Subcutaneous abdominal adipose tissue (tissue), 5 donors: ENCODE measurements around the gene SLCO2B1.

Experiments used
- H3K27ac ChIP-seq: one replicate; pipeline ENCODE4 v1.7.0; 2013; ENCODE audit warnings: low read depth, mild to moderate bottlenecking, inconsistent platforms, low read length, moderate library complexity
- H3K27me3 ChIP-seq, 5 donors: one replicate each; pipeline ENCODE4 v1.7.0; 2013; ENCODE audit warnings: low read length in 5 of 5, inconsistent platforms in 1 of 5; ENCODE audit not compliant: control insufficient read depth in 5 of 5, insufficient read depth in 4 of 5
- H3K36me3 ChIP-seq, 5 donors: one replicate each; pipeline ENCODE4 v1.7.0; 2013; ENCODE audit warnings: low read length in 5 of 5; ENCODE audit not compliant: control insufficient read depth in 5 of 5, insufficient read depth in 5 of 5
- H3K4me1 ChIP-seq, 5 donors: one replicate each; pipeline ENCODE4 v1.7.0; 2013; ENCODE audit warnings: low read length in 5 of 5, mild to moderate bottlenecking in 3 of 5, moderate library complexity in 1 of 5; ENCODE audit not compliant: control insufficient read depth in 5 of 5, insufficient read depth in 5 of 5
- H3K4me3 ChIP-seq, 5 donors: one replicate each; pipeline ENCODE4 v1.7.0; 2013; ENCODE audit warnings: low read length in 5 of 5, low read depth in 1 of 5
- H3K9ac ChIP-seq, 5 donors: one replicate each; pipeline ENCODE4 v1.7.0; 2013; ENCODE audit warnings: low read length in 5 of 5, mild to moderate bottlenecking in 4 of 5, moderate library complexity in 3 of 5
- H3K9me3 ChIP-seq, 5 donors: one replicate each; pipeline ENCODE4 v1.7.0; 2013; ENCODE audit warnings: low read length in 5 of 5; ENCODE audit not compliant: control insufficient read depth in 5 of 5
- donor health status: healthy.
- donor health status: healthy.
- donor health status: healthy.
- donor health status: healthy.
- donor health status: healthy.

SLCO2B1 gene

GRCh38 chr11:75199412-75199955 is 48.6 kb downstream of the SLCO2B1 start:
- H3K27me3 ChIP-seq = peaks cover 0 to 2% (median 0%) of the 10 kb centered on the region in 5 donors
- H3K9ac ChIP-seq = no peak overlapping the region
- H3K27ac ChIP-seq = no peak overlapping the region
- peaks cover 9 to 56% (median 51%) of the 10 kb centered on the region in 5 donors for H3K4me1 ChIP-seq
- H3K36me3 ChIP-seq = peaks cover 0 to 24% (median 2%) of the 10 kb centered on the region in 5 donors
- H3K9me3 ChIP-seq = no peaks in the 10 kb centered on the region
- no peak overlapping the region for H3K4me3 ChIP-seq

- H3K4me1 ChIP-seq = peaks cover 5 to 52% (median 46%) of the 10 kb centered on the region in 5 donors
- H3K4me3 ChIP-seq = no peak overlapping the region
- H3K27me3 ChIP-seq = peaks cover 0 to 2% (median 0%) of the 10 kb centered on the region in 5 donors
- H3K27ac ChIP-seq = no peak overlapping the region
- no peaks in the 10 kb centered on the region for H3K9me3 ChIP-seq
- H3K9ac ChIP-seq = no peak overlapping the region
- H3K36me3 ChIP-seq = peaks cover 0 to 24% (median 2%) of the 10 kb centered on the region in 5 donors
These were observed 49.1 kb downstream of the SLCO2B1 start for GRCh38 chr11:75200051-75200450.

GRCh38 chr11:75200531-75200930 is 49.6 kb downstream of the SLCO2B1 start:
- no peak overlapping the region for H3K9ac ChIP-seq
- H3K4me1 ChIP-seq = peaks cover 0 to 47% (median 41%) of the 10 kb centered on the region in 5 donors
- no peaks in the 10 kb centered on the region for H3K9me3 ChIP-seq
- no peak overlapping the region for H3K4me3 ChIP-seq
- peaks cover 0 to 2% (median 0%) of the 10 kb centered on the region in 5 donors for H3K27me3 ChIP-seq
- H3K27ac ChIP-seq = no peak overlapping the region
- peaks cover 0 to 24% (median 2%) of the 10 kb centered on the region in 5 donors for H3K36me3 ChIP-seq

GRCh38 chr11:75201771-75202170 is 50.9 kb downstream of the SLCO2B1 start:
- H3K4me1 ChIP-seq = peaks cover 0 to 35% (median 30%) of the 10 kb centered on the region in 5 donors
- peaks cover 0 to 2% (median 0%) of the 10 kb centered on the region in 5 donors for H3K27me3 ChIP-seq
- H3K27ac ChIP-seq = no peak overlapping the region
- peaks cover 0 to 18% (median 0%) of the 10 kb centered on the region in 5 donors for H3K36me3 ChIP-seq
- H3K9me3 ChIP-seq = no peaks in the 10 kb centered on the region
- no peak overlapping the region for H3K9ac ChIP-seq
- no peak overlapping the region for H3K4me3 ChIP-seq

GRCh38 chr11:75202195-75202594 is 51.3 kb downstream of the SLCO2B1 start:
- no peak overlapping the region for H3K9ac ChIP-seq
- H3K4me3 ChIP-seq = no peak overlapping the region
- H3K36me3 ChIP-seq = peaks cover 0 to 18% (median 0%) of the 10 kb centered on the region in 5 donors
- no peaks in the 10 kb centered on the region for H3K9me3 ChIP-seq
- H3K4me1 ChIP-seq = peaks cover 0 to 35% (median 30%) of the 10 kb centered on the region in 5 donors
- no peak overlapping the region for H3K27ac ChIP-seq
- peaks cover 0 to 2% (median 0%) of the 10 kb centered on the region in 5 donors for H3K27me3 ChIP-seq

- H3K27ac ChIP-seq = no peak overlapping the region
- H3K9me3 ChIP-seq = no peaks in the 10 kb centered on the region
- H3K27me3 ChIP-seq = peaks cover 0 to 2% (median 0%) of the 10 kb centered on the region in 5 donors
- H3K9ac ChIP-seq = no peak overlapping the region
- no peak overlapping the region for H3K4me3 ChIP-seq
- H3K36me3 ChIP-seq = peaks cover 0 to 18% (median 0%) of the 10 kb centered on the region in 5 donors
- H3K4me1 ChIP-seq = peaks cover 0 to 35% (median 24%) of the 10 kb centered on the region in 5 donors
These were observed 52.2 kb downstream of the SLCO2B1 start for GRCh38 chr11:75203138-75203537.

GRCh38 chr11:75203641-75204011 is 52.7 kb downstream of the SLCO2B1 start:
- H3K4me3 ChIP-seq = no peak overlapping the region
- H3K27ac ChIP-seq = no peak overlapping the region
- H3K27me3 ChIP-seq = peaks cover 0 to 6% (median 3%) of the 10 kb centered on the region in 5 donors
- H3K9ac ChIP-seq = no peak overlapping the region
- H3K36me3 ChIP-seq = peaks cover 0 to 18% (median 0%) of the 10 kb centered on the region in 5 donors
- H3K9me3 ChIP-seq = no peaks in the 10 kb centered on the region
- H3K4me1 ChIP-seq = peaks cover 0 to 31% (median 19%) of the 10 kb centered on the region in 5 donors

- no peak overlapping the region for H3K9ac ChIP-seq
- peaks cover 0 to 18% (median 0%) of the 10 kb centered on the region in 5 donors for H3K36me3 ChIP-seq
- no peaks in the 10 kb centered on the region for H3K9me3 ChIP-seq
- H3K27me3 ChIP-seq = peaks cover 0 to 8% (median 4%) of the 10 kb centered on the region in 5 donors
- H3K4me1 ChIP-seq = peaks cover 0 to 26% (median 14%) of the 10 kb centered on the region in 5 donors
- H3K27ac ChIP-seq = no peak overlapping the region
- H3K4me3 ChIP-seq = no peak overlapping the region
These were observed 53.2 kb downstream of the SLCO2B1 start for GRCh38 chr11:75204012-75204674.

- Histone ChIP-seq H3K27ac (no peak overlapping the region), H3K9ac (no peak overlapping the region), H3K9me3 (no peaks in the 10 kb centered on the region), H3K27me3 (peaks cover 0 to 8% (median 4%) of the 10 kb centered on the region in 5 donors), H3K4me3 (no peak overlapping the region), H3K4me1 (peaks cover 0 to 18% (median 6%) of the 10 kb centered on the region in 5 donors), H3K36me3 (peaks cover 0 to 18% (median 0%) of the 10 kb centered on the region in 5 donors)
These were observed 54.0 kb downstream of the SLCO2B1 start for GRCh38 chr11:75204685-75205563.
